Measurements from ENCODE around the gene CREB3L1. TPM values are rescaled to one million over a fixed set of nuclear protein-coding genes. Genes with fewer than 3 reads are reported as not detected.
"Not testable (repeated sequence)": the region's sequence is repeated elsewhere in the genome, so short reads cannot be mapped to it uniquely, and the experiment has no call there.

The CREB3L1 gene
- total RNA-seq, 1 donor = 0.10 TPM

DNA sequence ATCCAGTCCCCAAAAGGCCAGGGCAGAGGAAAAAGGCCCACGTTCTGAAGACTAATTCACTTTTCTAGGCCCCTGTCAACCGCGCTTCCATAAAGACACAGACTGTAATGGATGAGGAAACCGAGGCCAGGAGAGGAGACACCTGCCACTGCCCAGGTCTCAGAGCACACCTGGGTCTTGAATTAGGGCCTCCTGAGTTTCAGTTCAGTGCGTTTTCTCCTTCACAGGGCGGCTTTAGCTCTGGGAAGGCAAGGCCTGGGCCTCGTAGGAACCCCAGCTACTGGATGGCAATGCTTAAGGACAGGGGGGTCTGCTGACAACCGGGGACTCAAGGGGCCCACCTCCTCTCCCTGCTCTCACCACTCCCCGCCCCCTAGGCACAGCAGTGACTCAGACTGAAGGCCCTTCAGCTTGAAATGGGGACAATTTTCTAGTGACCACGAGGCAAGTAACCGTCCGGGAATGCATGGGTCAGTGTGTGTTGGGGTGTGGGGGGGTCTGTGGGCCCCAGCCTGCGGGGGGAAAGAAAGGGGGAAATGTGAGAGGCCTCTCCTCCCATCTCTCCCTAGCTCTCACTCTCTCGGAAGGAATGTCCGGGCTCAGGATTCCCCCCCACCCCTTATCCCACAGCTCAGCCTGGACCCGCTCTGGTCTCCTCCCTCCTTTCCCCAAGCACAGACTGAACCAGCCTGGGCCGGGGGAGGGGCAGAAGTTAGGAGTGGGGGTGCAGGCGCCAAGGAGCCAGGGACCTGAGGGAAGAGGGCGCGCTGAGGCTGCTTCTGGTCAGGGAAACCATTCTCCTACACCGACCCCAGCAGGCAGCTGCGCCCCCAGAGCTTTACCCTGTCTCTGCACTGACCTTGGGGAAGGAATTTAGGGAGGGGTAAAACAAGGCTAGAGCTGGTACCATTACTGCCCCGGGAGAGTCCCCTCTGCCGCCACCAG, 17.2 kb downstream of the CREB3L1 start:
- Histone ChIP-seq H3K4me1 (ENCODE audit: insufficient read depth, low read length) (peaks cover 26% of the 10 kb centered on the region), H3K9me3 (ENCODE audit: low read depth, low read length) (no peaks in the 10 kb centered on the region), H3K4me3 (ENCODE audit: low read length) (no peak overlapping the region), H3K27me3 (ENCODE audit: insufficient read depth, low read length) (peaks cover 23% of the 10 kb centered on the region)

DNA sequence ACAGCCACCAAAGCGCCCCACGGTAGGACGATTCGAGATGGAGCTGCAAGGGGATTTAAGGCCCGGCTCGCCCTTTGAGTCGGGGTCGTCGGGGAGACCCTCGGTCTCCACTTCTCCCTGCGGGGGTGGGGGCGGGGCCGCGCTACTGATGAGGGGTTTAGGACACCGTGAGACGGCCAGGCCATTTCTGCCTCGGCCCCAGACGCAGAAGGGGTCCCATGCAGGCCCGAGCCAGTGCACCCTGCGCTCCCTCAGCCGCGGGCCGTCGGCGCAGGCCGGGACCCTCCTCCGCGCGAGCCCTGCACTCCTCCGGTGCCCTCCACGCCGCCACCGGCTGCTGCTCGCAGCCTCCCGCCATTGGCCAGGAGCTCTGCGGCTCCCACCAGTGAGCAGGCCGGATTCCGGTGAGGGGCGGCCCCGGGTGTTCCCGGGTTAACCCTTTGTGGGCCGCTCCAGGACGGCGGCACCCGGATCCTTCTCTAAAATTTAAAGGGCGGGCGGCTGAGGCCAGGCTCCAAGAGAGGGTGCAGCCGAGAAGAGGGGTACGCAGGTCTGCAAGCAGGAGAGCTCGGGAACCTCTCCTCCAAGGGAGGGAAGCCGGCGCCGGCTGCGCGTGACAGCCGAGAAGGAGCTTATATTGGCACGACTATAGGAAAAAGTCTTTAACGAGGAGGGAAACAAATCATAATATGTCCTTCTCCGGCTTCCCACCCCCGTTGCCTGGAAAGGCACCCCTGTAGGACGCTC, 18.0 kb downstream of the CREB3L1 start:
- no peaks in the 10 kb centered on the region for H3K9me3 ChIP-seq (ENCODE audit: low read depth, low read length)
- H3K4me3 ChIP-seq (ENCODE audit: low read length) = peak overlapping the region; percentile 30
- H3K4me1 ChIP-seq (ENCODE audit: insufficient read depth, low read length) = peaks cover 27% of the 10 kb centered on the region
- H3K27me3 ChIP-seq (ENCODE audit: insufficient read depth, low read length) = peaks cover 23% of the 10 kb centered on the region

DNA sequence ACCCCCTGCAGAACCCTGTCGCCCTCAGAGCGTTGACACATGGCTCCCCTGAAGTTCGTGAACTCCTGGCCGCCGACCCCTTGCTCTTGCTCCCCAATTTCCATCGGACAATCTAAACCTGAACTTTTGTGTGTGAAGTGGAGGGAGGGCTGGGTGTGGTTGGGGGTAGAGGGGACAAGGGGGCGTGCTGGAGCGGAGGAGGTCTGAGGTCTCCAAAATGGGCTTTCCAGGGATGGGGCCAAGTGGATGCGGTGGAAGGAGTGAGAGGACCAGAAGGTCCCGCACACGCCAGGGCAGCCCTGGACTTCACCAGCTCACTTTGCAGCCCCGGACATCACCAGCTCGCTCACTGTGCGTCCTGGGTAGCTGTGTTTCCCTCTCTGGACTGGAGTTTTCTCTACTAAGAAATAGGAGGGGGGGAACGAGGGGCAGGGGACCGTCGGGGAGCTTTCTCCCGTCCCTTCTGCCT, 18.6 kb downstream of the CREB3L1 start:
- peak overlapping the region; percentile 30 for H3K4me3 ChIP-seq (ENCODE audit: low read length)
- peaks cover 23% of the 10 kb centered on the region for H3K27me3 ChIP-seq (ENCODE audit: insufficient read depth, low read length)
- no peaks in the 10 kb centered on the region for H3K9me3 ChIP-seq (ENCODE audit: low read depth, low read length)
- H3K4me1 ChIP-seq (ENCODE audit: insufficient read depth, low read length) = peaks cover 27% of the 10 kb centered on the region

- H3K9me3 ChIP-seq (ENCODE audit: low read depth, low read length) = no peaks in the 10 kb centered on the region
- H3K4me1 ChIP-seq (ENCODE audit: insufficient read depth, low read length) = peaks cover 27% of the 10 kb centered on the region
- no peak overlapping the region for H3K4me3 ChIP-seq (ENCODE audit: low read length)
- peaks cover 23% of the 10 kb centered on the region for H3K27me3 ChIP-seq (ENCODE audit: insufficient read depth, low read length)
These were observed 19.3 kb downstream of the CREB3L1 start for GRCh38 chr11:46296528-46297448.

DNA sequence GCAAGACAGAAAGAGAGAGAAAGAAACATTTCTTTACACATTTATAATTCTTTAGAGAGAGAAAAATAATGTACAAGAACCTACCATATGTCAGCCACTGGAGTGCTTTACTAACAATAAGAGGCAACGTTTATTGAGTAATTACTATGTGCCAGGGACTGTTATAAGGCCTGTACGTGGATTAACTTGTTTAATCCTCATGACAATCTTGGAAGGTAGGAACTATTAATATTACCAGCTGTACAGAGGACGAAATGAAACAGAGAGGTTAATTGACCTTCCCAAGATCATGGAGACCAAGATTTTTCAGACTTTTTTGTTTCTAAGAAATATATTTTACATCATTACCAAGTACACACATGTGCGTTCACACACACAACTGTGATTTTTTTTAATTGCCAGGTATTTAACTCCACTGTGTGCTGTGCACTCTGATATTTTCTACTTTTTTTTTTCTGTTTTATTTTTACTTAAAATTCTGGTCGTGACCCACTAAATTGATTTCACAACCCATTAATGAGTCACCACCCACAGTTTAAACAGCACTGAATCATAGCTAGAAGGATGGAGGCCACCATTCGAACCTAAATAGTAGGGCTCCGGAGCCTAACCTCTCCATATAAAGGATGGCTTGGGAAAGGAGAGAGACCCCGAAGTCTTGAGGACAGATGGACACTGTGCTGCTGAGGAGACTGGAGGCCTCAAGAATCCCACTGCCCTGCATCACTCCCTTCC, 21.4 kb downstream of the CREB3L1 start:
- H3K27me3 ChIP-seq (ENCODE audit: insufficient read depth, low read length) = peaks cover 23% of the 10 kb centered on the region
- no peaks in the 10 kb centered on the region for H3K9me3 ChIP-seq (ENCODE audit: low read depth, low read length)
- H3K4me1 ChIP-seq (ENCODE audit: insufficient read depth, low read length) = peaks cover 34% of the 10 kb centered on the region
- H3K4me3 ChIP-seq (ENCODE audit: low read length) = no peak overlapping the region

- no peaks in the 10 kb centered on the region for H3K9me3 ChIP-seq (ENCODE audit: low read depth, low read length)
- peaks cover 23% of the 10 kb centered on the region for H3K27me3 ChIP-seq (ENCODE audit: insufficient read depth, low read length)
- H3K4me1 ChIP-seq (ENCODE audit: insufficient read depth, low read length) = peaks cover 34% of the 10 kb centered on the region
- H3K4me3 ChIP-seq (ENCODE audit: low read length) = no peak overlapping the region
These were observed 22.0 kb downstream of the CREB3L1 start for GRCh38 chr11:46299451-46299961.

- Histone ChIP-seq H3K4me3 (ENCODE audit: low read length) (no peak overlapping the region), H3K9me3 (ENCODE audit: low read depth, low read length) (no peaks in the 10 kb centered on the region), H3K4me1 (ENCODE audit: insufficient read depth, low read length) (peaks cover 36% of the 10 kb centered on the region), H3K27me3 (ENCODE audit: insufficient read depth, low read length) (peaks cover 23% of the 10 kb centered on the region)
These were observed 22.8 kb downstream of the CREB3L1 start for GRCh38 chr11:46300270-46300669.

DNA sequence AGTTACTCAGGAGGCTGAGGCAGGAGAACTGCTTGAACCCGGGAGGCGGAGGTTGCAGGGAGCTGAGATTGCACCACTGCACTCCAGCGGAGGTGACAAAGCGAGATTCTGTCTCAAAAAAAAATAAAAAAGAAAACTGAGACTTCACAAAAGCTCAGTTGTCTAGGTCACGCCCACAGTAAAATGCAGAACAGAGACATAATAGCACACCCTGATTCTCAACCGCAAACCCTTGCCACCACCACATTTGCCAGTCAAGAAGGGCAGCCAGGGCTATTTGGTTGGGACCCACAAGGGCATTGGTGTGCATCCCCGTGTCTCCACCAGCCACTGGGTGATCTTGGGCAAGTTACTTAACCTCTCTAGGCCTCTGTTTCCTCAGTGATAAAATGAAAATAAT, 25.4 kb downstream of the CREB3L1 start:
- Histone ChIP-seq H3K27me3 (ENCODE audit: insufficient read depth, low read length) (peaks cover 3% of the 10 kb centered on the region), H3K9me3 (ENCODE audit: low read depth, low read length) (no peaks in the 10 kb centered on the region), H3K4me3 (ENCODE audit: low read length) (no peak overlapping the region), H3K4me1 (ENCODE audit: insufficient read depth, low read length) (peaks cover 26% of the 10 kb centered on the region)

GRCh38 chr11:46304036-46304435, 26.6 kb downstream of the CREB3L1 start:
- H3K27me3 ChIP-seq (ENCODE audit: insufficient read depth, low read length); H3K4me3 ChIP-seq (ENCODE audit: low read length); H3K9me3 ChIP-seq (ENCODE audit: low read depth, low read length): not testable (repeated sequence)
- peaks cover 33% of the 10 kb centered on the region for H3K4me1 ChIP-seq (ENCODE audit: insufficient read depth, low read length)

- H3K9me3 ChIP-seq (ENCODE audit: low read depth, low read length) = no peaks in the 10 kb centered on the region
- no peak overlapping the region for H3K4me3 ChIP-seq (ENCODE audit: low read length)
- H3K27me3 ChIP-seq (ENCODE audit: insufficient read depth, low read length) = no peaks in the 10 kb centered on the region
- H3K4me1 ChIP-seq (ENCODE audit: insufficient read depth, low read length) = peaks cover 33% of the 10 kb centered on the region
These were observed 27.2 kb downstream of the CREB3L1 start for GRCh38 chr11:46304605-46305179.

DNA sequence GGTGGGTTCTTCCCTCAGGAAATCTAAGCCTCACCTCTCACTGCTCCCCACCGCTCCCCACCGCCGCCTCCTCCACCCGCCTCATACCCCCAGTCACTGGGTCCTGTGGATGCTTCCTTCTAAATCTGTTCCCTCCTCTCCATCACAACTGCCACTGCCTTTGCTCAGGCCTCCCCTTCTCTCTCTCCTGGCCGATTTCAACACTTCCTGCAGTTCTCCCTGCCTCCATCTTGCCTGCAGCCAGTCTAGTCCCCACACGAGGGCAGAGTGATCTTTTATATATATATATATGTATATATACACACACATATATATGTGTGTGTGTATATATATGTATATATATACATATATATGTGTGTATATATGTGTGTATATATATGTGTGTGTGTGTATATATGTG, 27.8 kb downstream of the CREB3L1 start:
- no peaks in the 10 kb centered on the region for H3K9me3 ChIP-seq (ENCODE audit: low read depth, low read length)
- no peaks in the 10 kb centered on the region for H3K27me3 ChIP-seq (ENCODE audit: insufficient read depth, low read length)
- peaks cover 30% of the 10 kb centered on the region for H3K4me1 ChIP-seq (ENCODE audit: insufficient read depth, low read length)
- H3K4me3 ChIP-seq (ENCODE audit: low read length) = no peak overlapping the region

GRCh38 chr11:46306296-46306853, 28.9 kb downstream of the CREB3L1 start:
- Histone ChIP-seq H3K4me3 (ENCODE audit: low read length) (no peak overlapping the region), H3K27me3 (ENCODE audit: insufficient read depth, low read length) (no peaks in the 10 kb centered on the region), H3K4me1 (ENCODE audit: insufficient read depth, low read length) (peaks cover 30% of the 10 kb centered on the region), H3K9me3 (ENCODE audit: low read depth, low read length) (no peaks in the 10 kb centered on the region)

GRCh38 chr11:46307369-46307768, 29.9 kb downstream of the CREB3L1 start:
- H3K27me3 ChIP-seq (ENCODE audit: insufficient read depth, low read length) = no peaks in the 10 kb centered on the region
- H3K4me1 ChIP-seq (ENCODE audit: insufficient read depth, low read length) = peaks cover 30% of the 10 kb centered on the region
- H3K4me3 ChIP-seq (ENCODE audit: low read length) = no peak overlapping the region
- H3K9me3 ChIP-seq (ENCODE audit: low read depth, low read length) = no peaks in the 10 kb centered on the region
